HT-29 (cell line): ENCODE measurements around the gene TTC39C. TPM values are rescaled to one million over a fixed set of nuclear protein-coding genes. Genes with fewer than 3 reads are reported as not detected.

Experiments
- DNase-seq: peaks from one replicate; pipeline ENCODE4 v3.0.0-alpha.2; 2015; ENCODE audit warnings: low spot score
- total RNA-seq: library from RNA; depleted of rRNA; stranded (reverse); fragments of >200 nt; shearing (Covaris generic); gene quantifications from 2 replicates; pipeline ENCODE4 v1.2.3, GENCODE V29; 2014

The TTC39C gene
- total RNA-seq, 1 experiment from 2014 or later = 7.2 TPM

DNA sequence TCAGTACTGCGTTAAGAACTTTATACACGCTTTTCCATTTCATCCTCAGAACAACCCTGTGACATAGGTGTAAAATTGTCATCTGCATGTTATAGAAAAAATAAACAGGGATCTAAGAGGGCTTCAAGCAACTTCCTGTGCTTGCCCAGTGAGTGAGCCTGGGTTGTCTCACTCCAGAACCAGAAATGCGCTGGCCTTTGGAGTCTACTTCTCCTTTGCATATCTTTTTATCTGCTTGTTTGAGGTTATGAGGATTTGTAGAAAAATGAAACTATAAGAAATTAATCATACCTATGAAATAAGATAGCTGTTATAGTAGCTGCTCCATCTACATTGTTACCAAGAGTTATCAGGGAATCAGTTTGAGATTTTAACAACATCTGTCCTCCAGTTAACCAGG, 69.0 kb downstream of the TTC39C start:
- DNase-seq = no peak

DNA sequence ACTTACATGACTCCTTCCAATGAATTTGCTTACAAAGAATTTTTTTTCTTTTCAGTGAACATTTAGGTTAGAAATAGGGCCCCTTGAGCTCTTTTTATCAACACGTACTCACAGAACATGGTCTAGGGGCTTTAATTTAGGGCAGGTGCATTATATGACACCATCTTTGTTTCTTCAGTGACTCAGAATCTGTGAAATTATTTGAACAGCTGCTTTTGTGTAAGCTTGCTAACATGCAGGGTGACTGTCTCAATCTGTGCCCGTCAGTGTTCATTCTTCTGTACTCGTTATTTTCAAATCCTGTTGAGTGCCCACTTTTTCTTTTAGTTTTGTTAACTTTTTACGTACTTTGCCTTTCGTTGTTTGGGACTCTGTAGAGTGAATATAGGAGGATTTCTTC, 71.5 kb downstream of the TTC39C start:
- no peak for DNase-seq

DNA sequence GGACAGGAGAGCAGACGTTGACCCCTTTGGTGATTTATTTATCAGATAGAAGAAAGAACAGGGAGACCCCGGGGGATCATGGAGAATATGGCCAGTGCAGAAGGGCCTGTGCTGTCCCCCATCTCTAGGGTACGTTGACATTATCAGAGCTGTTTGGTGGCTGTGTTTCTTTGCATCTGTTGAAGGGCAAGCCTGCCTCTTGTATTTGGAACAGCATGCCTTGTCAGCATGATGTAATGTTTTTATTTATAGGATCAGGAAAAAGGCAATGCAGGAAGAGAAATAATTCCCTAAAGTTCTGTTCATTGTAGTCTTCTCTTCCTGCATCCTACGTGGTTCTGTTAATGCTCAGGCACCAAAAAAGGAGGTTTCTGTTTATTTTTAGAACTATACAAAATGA, 74.5 kb downstream of the TTC39C start:
- DNase-seq = no peak

DNA sequence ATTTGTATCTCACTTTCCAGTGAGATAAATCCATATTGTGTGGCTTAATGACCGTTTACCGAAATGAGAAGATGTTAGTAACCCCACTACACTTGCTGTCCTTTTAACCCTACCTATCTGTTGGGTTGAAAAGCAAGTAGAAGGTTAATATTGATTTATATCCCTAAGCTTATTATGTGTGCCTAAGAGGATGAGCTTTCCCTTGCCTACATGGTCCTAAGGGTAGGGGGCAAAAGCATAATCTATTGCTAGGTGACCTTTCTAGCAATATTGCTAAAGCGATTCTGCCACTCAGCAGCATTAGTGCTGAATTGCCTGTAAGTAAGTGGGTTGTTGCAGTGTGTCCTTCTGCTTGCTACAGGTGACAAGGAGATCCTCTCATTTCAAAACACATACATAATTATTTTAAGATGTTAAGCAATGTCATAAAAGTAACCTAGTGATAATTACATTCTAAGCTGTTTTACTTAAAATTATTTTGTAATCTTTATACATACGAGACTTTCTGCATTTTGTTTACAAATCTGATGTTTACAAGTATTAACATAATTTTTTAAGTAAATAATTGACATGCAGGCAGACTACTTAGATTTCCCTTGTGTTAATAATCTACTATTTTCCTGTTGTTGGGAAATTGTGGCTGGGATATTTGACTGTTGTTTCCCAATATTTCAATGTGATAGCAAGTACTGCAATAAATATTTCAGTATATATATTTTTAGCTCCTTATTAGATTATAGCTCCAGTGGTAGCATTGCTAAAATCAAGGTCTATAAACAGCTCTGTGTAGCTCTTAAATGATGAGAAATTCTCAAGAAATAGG, 75.2 kb downstream of the TTC39C start:
- DNase-seq = no peak

DNA sequence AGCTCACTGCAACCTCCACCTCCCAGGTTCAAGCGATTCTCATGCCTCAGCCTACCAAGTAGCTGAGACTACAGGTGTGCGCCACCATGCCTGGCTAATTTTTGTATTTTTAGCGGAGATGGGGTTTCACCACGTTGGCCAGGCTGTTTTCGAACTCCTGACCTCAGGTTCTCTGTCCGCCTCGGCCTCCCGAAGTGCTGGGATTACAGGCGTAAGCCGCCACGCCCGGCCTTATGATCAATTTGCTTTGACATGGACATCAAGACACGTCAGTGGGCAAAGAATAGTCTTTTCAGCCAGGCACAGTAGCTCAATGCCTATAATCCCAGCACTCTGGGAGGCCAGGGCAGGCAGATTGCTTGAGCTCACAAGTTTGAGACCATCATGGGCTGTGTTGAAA, 76.3 kb downstream of the TTC39C start:
- no peak for DNase-seq

DNA sequence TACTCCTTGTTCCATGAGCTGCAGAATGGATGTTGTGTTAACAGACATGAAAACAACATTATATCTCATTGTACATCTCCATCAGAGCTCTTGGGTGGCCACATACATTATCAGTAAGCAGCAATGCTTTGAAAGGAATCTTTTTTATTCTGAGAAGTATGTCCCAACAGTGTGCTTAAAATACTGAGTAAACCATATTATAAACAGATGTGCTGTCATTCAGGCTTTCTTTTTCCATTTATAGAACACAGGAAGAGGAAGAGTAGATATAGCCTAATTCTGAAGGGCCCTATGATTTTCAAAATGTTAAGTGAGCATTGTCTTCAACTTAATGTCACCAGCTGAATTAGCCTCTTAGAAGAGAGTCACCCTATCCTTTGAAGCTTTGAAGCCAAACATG, 80.0 kb downstream of the TTC39C start:
- no peak for DNase-seq

GRCh38 chr18:24095976-24096375, 81.4 kb downstream of the TTC39C start:
- DNase-seq = no peak

DNA sequence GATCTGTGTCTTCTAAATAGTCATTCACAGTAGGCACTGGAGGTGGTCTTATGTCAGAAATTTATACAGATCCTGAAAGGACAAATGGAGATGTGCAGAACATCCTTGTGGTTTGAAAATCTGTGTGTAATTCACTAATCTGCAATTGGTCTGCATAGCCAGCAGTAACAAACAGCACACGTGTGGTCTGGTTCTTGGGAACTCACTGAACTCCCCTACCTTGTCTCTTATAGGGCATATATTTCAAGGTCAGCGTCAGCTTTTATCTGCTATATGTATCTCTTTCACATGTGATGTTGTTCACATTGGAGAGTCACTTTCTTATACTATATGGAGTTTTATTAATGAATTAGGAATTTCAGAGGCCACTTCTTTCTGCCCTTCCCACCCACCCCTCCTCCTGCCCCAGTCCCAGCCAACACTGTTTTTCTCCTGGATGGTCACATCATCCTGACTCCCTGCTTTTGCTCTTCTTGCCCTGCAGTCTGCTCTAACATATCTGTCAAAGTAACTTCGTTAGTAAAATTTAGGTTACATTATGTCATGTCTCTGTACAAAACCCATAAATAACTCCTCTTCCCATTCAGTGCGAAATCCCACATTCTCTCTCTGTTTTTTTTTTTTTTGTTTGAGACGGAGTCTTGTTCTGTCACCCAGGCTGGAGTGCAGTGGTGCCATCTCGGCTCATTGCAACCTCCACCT, 88.9 kb downstream of the TTC39C start:
- DNase-seq = no peak

GRCh38 chr18:24104486-24104885, 89.9 kb downstream of the TTC39C start:
- DNase-seq = no peak

GRCh38 chr18:24108641-24109040, 94.1 kb downstream of the TTC39C start:
- DNase-seq = no peak

GRCh38 chr18:24111936-24112335, 97.4 kb downstream of the TTC39C start:
- no peak for DNase-seq

GRCh38 chr18:24112464-24112863, 97.9 kb downstream of the TTC39C start:
- DNase-seq = no peak

GRCh38 chr18:24112874-24113615, 98.5 kb downstream of the TTC39C start:
- DNase-seq = peak; percentile 48

- DNase-seq = no peak
Measured at GRCh38 chr18:24114924-24115549, 100.5 kb downstream of the TTC39C start.

- DNase-seq = no peak
Measured at GRCh38 chr18:24115628-24116027, 101.1 kb downstream of the TTC39C start.

DNA sequence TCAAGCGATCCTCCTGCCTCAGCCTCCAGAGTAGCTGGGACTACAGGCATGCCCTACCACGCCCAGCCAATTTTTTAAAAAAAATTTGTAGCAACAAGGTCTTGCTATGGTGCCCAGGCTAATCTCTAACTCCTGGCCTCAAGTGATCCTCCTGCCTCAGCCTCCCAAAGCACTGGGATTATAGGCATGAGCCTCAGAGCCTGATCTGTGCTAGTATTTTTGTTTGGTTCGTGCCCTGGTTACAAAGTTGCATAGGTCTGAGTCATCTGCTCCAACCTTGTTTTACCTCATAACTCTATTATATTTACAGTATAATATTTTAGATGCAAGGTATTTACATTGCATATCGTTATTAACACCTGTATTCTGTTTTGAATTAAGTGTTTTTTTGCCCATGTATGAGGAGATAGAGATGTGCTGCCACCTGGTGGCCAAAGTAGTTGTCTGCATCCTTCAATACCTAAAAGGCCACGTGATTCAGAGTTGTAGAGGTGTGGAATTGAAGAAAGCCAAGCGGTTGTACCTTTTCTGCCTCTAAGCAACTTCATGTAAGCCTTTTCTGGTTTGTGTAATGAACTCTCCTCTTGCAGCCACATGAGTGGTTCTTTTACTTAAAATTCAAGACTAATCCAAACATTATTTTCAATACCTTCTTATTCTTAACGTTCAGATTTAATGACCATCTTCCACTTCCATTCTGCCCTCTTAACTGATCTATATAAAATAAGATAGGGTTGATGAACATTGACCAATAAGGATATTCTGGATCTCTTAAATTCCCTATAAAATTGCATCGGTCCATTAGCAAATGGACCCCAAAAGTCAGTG, 104.4 kb downstream of the TTC39C start:
- peak; percentile 85 for DNase-seq

GRCh38 chr18:24120676-24121075, 106.1 kb downstream of the TTC39C start:
- DNase-seq = no peak

- DNase-seq = no peak
Measured at GRCh38 chr18:24121625-24122024, 107.1 kb downstream of the TTC39C start.

DNA sequence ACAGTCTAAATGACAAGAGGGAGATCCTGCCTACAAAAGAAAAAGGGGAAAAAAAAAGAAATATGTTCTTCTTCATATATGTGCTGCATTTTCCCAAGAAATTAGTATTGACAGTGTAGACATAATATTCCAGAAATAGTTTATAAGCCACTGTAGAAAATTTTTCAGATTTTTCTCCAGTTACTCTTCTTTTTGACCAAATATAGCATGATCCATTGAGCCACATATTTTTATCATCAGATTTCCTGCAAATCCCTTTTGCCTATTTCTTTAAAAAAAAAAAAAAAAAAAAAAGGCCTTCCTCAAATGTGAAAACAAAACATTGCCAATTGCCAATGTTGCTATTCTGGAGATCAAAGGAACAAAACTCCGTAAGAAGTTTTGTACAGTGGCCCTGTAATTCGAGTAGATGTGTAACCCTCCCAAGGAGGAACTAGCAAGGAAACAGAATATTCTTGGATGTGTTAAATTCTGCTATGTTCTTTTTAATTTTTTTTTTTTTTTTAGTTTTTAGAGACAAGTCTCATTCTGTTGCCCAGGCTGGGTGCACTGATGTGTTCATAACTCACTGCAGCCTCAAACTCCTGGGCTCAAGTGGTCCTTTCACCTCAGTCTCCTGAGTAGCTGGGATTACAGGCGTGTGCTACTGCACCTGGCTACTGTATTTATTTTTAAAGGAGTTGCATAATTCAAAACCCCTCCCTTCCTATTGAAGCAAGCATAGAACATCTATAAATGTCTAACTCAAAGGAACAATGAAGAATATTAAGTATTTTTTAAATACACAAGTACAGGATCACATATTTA, 111.8 kb downstream of the TTC39C start:
- no peak for DNase-seq

GRCh38 chr18:24127735-24128134, 113.2 kb downstream of the TTC39C start:
- no peak for DNase-seq
